GM12878 (cell line): ENCODE data around the gene PRPSAP1.
"Not testable (repeated sequence)": the region's sequence is repeated elsewhere in the genome, so short reads cannot be mapped to it uniquely, and the experiment has no call there.

Experiments used
- CREM ChIP-seq: IDR thresholded peaks from 2 replicates; pipeline ENCODE4 v1.6.1; 2014; ENCODE audit warnings: antibody characterized with exemption, low read depth
- EED ChIP-seq: sonication (generic); IDR thresholded peaks from 2 replicates; pipeline ENCODE4 v1.6.1; 2016; ENCODE audit warnings: antibody characterized with exemption, low read depth
- POLR2A ChIP-seq: IDR thresholded peaks from 2 replicates; pipeline ENCODE4 v1.6.1; 2011; ENCODE audit warnings: low read depth, mild to moderate bottlenecking, low read length
- TF ChIP-seq, protein P1 (sequence below), 3 experiments: IDR thresholded peaks in 2 of 3; conservative IDR thresholded peaks in 1 of 3; 2 replicates each; pipeline ENCODE4 v1.5.1; 2011; ENCODE audit warnings: low read depth in 3 of 3, low read length in 3 of 3, mild to moderate bottlenecking in 3 of 3, control low read depth in 2 of 3, moderate library complexity in 2 of 3, inconsistent platforms in 1 of 3, mixed read lengths in 1 of 3; ENCODE audit not compliant: control insufficient read depth in 2 of 3, insufficient read depth in 1 of 3; ENCODE audit errors: extremely low read depth in 1 of 3

DNA sequence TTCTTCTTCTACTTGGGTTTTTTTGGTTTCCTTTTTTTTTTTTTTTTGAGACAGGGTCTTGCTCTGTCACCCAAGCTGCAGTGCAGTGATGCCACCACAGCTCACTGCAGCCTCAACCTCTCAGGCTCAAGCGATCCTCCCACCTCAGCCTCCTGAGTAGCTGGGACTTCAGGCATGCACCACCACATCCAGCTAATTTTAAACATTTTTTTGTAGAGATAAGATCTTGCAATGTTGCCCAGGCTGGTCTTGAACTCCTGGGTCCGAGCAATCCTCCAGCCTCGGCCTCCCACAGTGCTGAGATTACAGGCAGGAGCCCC is 48.6 kb downstream of the PRPSAP1 start:
- TF ChIP-seq POLR2A, CREM, EED: not testable (repeated sequence)
- TF ChIP-seq, protein P1, sequence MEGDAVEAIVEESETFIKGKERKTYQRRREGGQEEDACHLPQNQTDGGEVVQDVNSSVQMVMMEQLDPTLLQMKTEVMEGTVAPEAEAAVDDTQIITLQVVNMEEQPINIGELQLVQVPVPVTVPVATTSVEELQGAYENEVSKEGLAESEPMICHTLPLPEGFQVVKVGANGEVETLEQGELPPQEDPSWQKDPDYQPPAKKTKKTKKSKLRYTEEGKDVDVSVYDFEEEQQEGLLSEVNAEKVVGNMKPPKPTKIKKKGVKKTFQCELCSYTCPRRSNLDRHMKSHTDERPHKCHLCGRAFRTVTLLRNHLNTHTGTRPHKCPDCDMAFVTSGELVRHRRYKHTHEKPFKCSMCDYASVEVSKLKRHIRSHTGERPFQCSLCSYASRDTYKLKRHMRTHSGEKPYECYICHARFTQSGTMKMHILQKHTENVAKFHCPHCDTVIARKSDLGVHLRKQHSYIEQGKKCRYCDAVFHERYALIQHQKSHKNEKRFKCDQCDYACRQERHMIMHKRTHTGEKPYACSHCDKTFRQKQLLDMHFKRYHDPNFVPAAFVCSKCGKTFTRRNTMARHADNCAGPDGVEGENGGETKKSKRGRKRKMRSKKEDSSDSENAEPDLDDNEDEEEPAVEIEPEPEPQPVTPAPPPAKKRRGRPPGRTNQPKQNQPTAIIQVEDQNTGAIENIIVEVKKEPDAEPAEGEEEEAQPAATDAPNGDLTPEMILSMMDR (IDR thresholded peaks at IDR 0.05 in 2 of 3, conservative IDR thresholded peaks at IDR 0.05 in 1 of 3; ENCODE audit: control insufficient read depth in 2 of 3, extremely low read depth in 1 of 3, insufficient read depth in 1 of 3, low read depth in 3 of 3, low read length in 3 of 3), result not testable (repeated sequence)
